Activated CD8-positive, alpha-beta memory T cell treated with anti-CD3 and anti-CD28 coated beads, Interleukin-2, amount 50 U/mL, for 1 hour (primary cell): ENCODE data around the gene MISP3.

Experiments used
- DNase-seq: peaks from one replicate; pipeline ENCODE4 v3.0.0-alpha.2; 2020; ENCODE audit errors: extremely low read depth

Gene MISP3

DNA sequence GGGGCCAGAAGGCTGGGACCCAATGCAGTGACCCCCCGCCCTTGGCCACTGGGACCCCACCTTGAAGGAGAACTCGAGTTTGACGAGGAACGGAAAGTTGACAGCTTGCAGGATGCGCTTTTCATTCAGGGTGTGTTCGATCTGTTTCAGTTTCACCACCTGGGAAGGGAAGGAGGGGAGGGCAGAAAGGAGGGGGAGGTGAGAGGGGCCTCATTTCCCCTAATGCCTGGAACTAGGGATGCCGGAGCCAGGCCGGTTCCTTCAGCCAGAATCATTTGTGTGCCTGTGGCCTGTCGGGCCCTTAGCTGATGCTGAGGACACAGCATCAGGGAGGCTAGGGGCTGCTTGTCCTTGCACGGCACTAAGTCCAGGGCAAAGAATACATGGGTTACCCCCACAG, 30.2 kb downstream of the MISP3 start:
- no peak for DNase-seq

DNA sequence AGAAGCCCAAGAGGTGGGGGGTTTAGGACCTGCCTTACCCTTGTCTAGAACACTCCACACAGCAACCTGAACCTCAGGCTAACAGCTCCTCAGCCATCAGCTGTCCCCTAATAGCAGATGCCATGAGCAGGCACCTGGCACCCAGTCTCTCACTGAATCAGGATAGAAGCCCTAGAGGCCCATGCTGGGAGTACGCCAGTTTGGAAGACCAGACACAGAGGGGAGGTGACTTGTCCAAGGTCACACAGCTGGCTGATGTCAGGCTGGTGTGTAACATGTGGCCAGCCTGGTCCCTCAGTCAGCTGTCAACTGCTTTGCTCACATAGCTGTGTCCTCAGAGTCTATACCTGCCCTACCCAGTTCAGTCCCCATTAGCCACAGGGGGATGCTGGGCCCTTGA, 30.7 kb downstream of the MISP3 start:
- DNase-seq = no peak

DNA sequence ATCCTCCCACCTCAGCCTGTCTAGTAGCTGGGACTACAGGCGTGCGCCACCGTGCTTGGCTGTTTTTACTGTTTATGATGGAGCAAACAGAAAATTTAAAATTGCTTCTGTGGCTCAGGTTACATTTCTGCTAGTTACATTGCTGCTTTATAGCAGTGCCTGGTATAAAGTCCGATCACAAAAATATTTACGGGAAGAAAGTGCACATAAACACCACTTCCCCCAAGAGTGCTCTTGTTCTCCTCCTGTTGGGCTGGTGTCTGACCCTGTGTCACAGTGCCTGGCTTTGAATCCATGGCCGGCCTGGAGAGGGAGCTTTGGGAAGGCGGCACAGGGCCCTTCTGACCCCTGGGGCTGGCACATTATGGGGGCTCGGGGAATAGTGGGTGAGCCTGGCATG, 33.1 kb downstream of the MISP3 start:
- DNase-seq = no peak

DNA sequence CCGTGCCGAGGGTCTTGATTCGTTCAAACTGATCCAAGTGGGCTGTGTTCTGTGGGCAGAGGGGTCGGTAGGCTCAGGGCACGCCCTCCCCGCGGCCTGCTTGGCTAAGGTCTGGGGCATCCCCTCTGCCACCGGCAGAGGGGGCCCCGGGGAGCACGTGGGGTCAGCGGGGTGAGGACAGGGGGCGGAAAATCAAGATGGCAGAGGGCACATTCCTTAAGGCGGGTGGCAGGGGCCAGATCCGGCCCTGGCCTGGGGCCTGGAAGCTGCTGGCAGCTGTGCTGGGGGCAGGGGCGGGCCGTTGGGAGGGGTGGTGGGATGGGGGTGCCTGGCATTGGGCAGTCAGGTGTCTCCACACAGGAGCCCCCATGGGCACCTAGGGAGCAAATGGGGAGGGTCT, 34.3 kb downstream of the MISP3 start:
- no peak for DNase-seq

DNA sequence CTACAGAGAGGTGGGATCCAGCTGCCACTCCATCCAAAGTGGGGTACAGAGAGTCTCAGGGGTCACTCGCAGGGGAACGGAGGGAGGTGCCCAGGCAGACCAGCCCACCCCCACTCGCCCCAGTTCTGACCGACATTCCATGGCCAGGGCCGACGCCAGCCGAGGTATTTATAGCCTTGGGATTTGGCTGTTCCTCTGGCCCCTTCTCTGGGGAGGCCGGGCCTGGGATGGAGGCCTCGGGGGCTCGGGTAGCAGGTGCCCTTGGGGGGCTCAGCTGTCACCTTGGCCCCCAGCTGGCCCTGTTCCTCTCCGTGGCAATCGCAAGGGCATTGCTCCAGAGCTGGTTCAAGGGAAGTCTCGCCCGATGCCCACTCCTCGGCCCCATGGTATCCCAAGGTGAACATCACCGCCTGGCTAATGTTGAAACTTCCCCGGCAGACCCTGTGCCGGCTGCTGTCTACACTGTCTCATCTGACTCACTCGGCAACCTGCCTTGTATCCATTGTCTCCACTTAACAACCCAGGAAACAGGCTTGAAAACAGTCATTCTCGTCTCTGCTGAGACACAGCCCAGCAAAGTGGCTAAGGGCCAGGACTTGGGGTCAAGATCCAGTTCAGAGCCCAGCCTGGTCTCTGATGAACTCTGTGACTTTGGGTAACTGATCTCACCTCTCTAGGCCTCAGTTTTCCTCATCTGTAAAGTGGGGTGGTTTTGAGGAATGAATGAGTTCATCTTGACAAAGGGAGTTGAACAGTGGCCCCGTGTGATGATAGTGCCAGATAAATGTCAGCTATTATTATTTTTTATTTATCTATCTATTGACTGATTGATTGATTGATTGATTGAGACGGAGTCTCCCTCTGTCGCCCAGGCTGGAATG, 35.2 kb downstream of the MISP3 start:
- DNase-seq = no peak

DNA sequence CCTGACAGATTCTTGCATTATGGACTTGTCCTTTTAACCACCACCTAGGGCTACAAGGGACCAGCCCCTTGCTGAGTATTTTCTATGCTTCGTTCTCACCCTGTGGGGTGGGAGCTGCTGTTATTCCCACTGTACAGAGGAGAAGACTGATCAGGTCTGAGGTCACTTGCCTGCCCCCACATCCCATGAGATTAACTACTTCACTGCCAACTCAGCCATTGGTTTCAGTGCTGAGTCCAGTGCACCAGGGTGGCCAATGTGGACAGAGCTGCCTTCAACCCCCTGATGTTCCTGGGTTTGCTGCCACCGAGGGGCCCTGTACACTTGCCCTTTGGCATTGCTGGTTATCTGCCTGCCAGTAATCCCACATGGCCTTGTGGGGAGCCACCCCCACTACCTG, 38.1 kb downstream of the MISP3 start:
- DNase-seq = no peak

DNA sequence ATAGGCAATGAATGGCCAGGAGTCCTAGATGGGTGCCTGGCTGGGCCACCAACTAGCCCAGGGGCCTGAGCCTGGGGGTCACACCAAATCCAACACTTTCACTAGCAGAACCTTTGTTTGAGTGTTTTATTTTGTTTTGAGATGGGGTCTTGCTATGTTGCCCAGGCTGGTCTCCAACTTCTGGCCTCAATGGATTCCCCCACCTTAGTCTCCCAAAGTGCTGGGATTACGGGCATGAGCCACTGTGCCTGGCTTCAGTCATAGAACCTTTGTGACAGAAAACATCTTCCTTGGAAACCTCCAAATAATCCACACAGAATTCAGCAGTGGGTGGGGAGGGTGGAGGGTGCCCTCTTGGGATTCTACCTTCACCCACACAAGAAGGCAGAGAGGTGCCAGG, 38.9 kb downstream of the MISP3 start:
- no peak for DNase-seq

DNA sequence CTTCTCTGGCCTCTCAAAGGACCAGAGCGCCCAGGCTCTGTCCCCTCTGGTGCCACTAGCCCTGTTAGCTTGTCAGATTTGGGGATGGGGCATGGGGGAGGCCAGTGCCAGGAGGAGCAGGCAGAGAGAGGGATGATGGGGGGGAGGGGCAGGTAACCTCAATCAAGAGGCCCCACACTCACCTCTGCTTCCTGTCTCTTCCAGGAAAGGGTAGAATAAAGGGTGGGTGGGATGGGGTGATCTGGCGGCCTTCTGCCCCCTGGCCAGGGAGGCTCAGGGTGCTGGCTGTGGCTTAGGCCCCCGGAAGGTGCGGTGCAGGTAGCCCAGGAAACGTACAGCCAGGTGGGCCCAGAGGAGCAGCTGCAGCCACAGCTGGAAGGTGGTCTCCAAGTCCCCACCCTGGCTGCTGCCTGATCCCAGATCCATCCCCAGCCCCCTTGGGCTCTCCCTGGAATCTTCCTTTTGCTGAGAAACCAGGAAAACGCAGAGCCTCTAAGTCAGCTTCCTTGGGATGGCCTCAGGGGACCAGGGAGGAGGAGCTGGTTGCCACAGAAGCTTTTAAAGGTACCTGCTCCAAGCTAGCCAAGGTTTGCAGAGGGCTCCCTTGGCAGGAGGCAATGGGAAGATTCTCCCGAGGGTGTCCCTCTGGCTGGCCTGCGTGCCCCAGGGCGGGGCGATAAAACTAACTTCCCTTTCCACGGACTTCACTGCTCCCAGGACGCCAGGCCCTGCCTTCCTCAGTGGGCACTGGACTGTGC, 39.6 kb downstream of the MISP3 start:
- DNase-seq = no peak

DNA sequence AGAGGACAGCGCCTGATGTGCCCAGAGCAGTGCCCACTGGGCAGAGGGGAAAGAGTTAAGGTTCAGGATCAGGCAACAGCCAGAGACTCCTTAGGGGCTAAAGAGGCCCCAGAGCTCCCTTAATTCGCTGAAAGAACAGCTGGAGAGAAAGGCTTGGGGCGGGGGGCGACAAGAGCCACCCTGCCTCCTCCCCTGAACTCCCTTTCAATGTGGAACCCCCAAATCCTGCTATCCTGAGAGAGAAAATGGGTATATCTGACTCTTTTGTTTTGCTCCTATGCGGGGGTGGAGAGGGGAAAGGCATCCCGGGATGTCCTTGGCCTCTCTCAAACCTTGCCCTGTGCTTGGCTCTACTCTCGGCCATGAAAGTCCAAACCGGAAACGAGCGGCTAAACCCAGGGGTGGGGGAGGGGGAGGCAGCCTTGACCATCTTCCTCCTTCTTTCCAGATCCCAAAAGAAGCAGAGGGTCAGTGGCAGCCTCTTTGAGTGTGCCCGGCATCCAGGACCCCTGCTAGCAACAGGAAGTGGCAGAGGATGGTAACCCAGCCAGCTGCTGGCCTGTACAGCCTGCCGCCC, 40.3 kb downstream of the MISP3 start:
- no peak for DNase-seq

DNA sequence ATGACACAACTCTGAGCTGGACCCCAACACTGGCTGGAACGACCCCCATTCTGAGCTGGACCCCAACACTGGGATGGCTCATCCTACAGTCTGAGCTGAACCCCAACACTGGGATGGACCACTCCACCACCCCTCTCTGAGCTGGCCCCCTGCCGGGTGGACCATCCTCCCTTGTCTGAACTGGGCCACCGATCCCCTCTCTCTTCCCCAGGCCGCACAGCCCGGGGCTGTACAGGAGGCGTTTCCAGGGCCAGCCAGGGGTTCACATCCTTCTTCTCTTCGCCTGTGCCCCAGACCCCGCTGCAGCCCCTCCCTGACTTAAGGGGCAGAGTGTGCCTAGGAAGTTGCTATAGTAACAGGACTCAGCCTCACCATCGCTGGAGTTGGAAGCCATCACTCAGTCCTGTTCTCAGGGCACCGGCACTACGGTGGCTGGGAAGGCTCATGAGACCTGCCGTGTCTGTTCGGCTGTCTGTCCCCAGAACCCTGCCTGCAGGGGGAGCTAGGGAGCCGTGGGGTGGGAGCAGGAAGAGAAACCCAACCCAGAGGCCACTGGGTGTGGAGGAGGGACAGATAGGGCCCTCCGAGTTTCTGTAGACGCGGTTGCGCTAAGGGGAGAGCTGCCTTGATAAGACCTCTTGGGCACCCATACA, 41.3 kb downstream of the MISP3 start:
- no peak for DNase-seq

DNA sequence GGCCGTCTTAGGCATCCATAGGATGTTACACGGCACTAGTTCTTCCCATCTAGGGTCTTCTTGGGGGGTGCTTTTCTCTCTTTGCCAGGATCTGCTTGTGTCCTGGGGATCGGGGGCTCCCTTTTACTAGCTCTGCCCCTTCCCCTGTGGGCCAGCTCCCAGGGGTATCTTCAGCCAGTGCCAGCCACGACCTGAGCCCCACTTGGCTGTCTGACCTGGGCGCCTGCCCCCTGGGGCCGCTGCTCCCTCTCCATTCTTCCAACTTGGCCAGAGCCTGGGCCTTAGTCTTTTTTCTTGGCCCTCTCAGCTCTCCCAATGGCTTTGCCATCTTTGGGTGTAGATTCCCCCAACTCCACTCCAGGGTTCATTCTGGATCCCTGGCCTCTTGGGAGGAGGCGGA, 41.9 kb downstream of the MISP3 start:
- no peak for DNase-seq

DNA sequence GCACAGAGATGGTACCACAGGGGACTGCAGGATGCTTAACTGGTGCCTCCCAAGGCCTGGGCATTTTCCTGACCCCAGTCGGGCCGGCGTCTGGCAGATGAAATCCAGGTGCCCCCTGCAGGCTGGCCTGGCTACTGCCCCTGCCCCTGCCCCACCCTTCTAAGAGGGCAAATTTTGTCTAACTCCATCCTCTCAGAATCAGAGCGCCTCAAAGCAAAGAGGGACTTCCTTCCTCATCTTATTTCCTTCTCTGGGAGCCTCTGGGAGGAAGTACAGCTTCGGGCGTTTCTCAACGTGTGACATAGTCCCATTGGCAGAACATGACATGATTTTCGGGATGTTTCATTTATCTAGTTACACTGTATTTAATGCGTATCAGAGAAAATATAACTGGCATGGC, 42.3 kb downstream of the MISP3 start:
- DNase-seq = no peak

DNA sequence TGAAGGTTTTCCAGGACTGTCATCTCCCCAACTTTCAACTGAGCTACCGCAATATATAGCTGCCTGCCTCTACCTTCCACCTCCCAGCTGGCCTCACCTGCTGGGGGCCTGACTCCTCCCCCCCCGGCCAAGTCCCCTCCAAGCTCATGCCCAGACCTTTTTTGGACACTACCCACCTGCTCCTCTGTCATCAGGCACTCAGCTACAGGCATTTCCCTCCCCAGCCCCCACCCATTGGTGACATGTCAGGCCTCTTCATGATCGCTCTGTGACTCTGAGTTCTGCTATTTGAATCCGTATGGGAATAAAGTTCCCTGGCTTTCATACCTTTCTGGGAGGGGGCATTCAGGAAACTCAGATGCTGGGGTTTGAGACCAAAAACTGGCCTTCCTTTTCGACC, 43.2 kb downstream of the MISP3 start:
- no peak for DNase-seq

DNA sequence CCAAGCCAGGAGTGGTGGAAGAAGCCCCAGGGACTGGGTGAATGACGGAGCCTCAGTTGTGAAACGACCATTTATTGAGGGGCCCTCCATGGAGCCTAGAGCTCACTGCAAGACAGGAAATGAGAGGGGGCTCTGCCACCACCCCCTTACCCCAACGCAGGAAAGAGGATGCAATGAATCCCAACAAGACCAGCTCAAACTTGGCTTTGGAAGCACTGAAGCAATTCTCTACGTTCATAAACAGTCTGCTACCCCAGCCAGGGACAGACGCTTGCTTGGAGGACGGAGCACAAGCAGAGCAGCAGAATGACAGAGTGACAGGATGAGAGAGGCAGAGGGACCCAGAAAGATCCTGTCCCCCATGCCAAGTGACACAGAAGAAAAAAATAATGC, 43.9 kb downstream of the MISP3 start:
- no peak for DNase-seq

DNA sequence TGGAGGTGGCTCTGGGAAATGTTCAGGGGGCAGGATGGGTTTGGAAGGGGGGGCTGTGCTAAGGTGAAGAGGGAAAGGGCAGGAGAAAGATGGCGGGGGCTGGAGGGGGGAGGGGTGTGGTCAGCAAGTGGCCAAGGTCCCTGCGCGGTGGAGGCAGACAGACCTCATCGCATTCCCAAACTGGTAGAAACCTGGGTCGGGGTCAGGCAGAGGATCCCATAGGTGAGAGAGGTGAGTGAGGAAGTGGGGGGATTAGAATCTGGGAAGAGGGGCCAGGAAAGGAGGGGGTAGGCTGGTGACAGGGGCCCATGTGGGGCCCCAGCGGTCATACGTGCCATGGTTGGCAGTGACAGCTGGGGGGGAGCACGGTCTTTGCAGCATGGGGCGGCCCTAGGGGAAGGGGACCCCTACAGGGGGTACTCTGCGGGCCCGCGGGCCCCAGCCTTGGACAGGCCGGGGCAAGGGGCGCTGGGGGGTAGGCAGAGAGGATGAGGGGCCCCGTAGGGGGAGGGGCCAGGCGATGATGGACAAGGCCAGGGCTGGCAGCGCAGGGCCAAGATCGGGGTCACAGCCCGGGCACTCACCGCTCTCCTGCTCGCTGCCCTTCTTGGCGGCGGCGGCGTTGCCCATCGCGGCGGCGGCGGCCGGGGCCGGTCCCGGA, 44.5 kb downstream of the MISP3 start:
- no peak for DNase-seq

DNA sequence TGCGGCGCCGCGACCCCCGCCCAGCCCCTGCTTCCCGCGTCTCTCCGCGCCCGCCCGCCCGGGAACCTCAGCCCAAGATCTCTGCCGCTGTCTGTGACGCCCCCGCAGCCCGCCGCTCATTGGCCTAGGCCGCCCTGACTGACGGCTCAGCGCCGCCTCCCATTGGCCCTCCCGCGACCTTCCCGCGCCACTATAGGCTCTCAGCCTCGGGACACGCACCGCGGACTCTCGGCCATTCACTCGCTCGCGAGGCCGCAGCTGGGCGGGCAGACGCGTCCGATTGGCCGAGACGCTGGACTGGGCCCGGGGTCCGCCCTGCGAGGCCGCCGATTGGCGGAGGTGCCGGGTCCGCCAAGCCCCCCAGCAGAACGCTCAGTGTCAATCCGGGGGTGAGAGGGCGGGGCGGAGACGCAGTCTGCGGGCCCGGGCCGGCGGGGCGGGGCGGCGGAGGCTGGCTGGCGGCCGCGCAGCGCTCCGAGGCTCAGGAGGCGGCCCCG, 45.1 kb downstream of the MISP3 start, which contains the start of gene PRKACA:
Gene PRKACA (minus strand): TSS at position 95 of the 497 bp plus-strand sequence. CDS start 215 bp downstream, outside the sequence.
- DNase-seq = peak; percentile 93

DNA sequence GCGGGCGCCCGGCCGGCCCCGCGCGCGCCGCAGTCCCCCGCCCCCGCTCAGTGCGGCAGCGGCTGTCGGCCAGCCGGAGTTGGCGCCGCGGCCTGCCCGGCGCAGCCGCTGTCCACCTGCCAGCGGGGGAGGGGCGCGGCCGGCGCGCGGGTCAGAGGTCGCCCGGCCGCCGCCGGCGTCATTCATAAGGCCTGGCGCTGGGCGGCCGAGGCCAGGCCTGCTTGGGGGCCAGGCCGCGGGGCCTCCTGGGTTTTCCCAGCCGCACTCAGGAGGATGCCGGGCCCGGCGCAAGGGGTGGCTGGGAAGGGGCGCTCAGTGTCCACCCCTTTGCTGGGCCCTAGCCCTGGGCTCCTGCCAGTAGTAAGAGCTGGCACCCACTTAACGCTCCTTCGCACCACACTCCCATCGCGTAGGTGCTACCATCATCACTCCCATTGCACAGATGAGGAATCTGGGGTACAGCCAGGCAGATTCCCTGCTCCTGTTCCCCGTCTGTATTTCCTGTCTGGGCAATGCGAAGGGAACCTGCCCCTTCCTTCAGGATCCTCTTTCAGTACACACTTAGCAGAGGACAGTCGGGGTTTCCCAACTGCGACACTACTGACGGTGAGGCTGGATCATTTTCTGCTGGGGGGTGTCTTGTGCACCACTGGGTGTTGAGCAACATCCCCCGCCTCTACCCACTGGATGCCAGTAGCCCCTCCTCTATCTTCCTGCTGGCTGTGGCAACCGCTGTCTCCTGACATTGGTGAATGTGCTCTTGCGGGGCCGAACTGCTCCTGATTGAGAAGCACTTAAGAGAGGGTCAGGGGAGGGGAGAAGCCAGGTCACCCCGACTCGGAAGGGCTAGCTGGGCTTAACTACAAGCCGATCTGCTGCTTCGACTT, 45.8 kb downstream of the MISP3 start:
- DNase-seq = no peak

DNA sequence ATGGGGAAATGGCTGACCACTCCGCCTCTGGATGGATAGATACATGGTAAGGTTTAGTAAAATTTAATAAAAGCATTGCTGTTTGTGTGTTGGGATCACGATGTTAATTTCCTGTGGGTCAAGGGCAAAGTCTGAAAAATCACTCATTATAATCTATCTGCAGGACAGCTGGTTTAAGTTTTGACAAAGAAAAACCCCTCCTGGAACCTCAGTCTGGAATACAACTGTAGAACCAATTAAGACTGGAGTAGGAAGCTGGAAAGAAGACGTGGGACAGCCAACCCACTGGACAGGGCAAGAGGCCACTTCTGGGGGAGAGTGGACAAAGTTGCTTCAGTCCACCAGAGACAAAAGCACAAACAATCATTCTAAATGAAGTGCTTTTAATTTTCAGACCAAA, 46.6 kb downstream of the MISP3 start:
- no peak for DNase-seq

DNA sequence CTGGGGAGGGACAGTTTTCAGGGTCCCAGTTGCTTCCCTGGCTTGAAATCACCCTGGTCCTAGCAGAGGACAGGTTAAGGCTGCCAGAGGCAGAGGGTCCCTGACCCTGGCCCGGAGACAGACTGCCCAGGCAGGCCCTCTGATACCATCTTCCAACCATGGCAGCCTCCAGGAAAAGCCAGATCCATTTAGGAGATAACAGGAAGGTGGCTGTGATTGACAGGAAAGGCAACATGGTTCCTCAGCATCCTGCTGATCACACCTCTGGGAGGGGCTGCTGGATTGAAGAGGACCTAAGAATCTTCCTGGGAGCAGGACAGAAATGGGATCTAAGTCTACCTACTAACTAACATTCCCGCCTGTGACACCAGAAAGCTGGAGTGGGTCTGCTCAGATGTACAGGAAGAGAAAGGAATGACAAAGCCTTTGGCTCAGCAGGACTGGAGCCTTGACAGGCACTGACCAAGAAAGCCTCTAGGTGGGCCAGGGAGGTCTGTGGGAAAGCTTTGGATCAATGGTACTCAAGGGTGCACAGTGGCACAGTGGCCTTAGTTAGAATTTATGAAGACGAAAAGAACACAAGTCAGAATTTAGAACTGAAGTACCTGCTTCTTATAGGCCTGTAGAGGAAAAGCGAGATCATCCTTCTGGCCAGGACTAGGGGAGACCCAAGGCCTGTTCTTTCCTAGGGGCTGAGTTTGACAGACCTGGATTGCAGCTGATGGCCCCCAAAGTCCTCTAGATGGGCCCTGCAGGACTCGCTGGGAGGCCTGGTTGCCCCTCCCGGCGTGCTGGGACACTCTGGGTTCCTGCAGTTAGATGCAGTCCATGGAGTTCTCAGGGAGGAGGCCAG, 47.3 kb downstream of the MISP3 start:
- no peak for DNase-seq

DNA sequence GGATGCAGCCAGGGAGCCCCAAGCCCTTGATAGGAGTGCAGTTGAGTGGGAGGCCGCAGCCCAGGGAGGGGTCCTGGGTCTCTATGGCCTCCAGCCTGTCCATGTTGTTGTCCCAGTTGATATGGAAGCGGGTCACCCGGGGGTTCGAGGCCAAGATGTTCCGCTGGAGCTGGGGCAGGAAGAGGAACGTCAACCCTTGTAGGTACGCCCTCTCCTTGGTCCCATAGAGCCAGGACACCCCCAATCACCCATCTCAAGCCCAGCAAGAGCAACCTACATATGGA, 47.9 kb downstream of the MISP3 start:
- DNase-seq = no peak
